HEK293T (cell line): ENCODE data around the gene CR1.

Experiments
- ARNT ChIP-seq: fragments of 450-650 bp; IDR thresholded peaks from 2 replicates; pipeline ENCODE4 v1.6.1; 2017; ENCODE audit warnings: mild to moderate bottlenecking
- BHLHE40 ChIP-seq: fragments of 450-650 bp; IDR thresholded peaks from 2 replicates; pipeline ENCODE4 v1.6.1; 2016; ENCODE audit warnings: mild to moderate bottlenecking, moderate library complexity, borderline replicate concordance
- ELF4 ChIP-seq: fragments of 450-650 bp; IDR thresholded peaks from 2 replicates; pipeline ENCODE4 v1.6.1; 2017; ENCODE audit warnings: antibody characterized with exemption
- FOXA1 ChIP-seq: fragments of 450-650 bp; IDR thresholded peaks from 2 replicates; pipeline ENCODE4 v1.6.1; 2016; ENCODE audit warnings: mild to moderate bottlenecking
- L3MBTL2 ChIP-seq: fragments of 450-650 bp; conservative IDR thresholded peaks from 2 replicates; pipeline ENCODE4 v1.6.1; 2016; ENCODE audit warnings: mild to moderate bottlenecking
- NFRKB ChIP-seq: fragments of 450-650 bp; IDR thresholded peaks from 2 replicates; pipeline ENCODE4 v1.6.1; 2016; ENCODE audit warnings: mild to moderate bottlenecking, moderate library complexity
- PKNOX1 ChIP-seq: fragments of 450-650 bp; IDR thresholded peaks from 2 replicates; pipeline ENCODE4 v1.6.1; 2016
- SUZ12 ChIP-seq: fragments of 450-650 bp; IDR thresholded peaks from 2 replicates; pipeline ENCODE4 v1.6.1; 2016; ENCODE audit warnings: mild to moderate bottlenecking
- TARDBP ChIP-seq: fragments of 450-650 bp; IDR thresholded peaks from 2 replicates; pipeline ENCODE4 v1.6.1; 2016

- TF ChIP-seq SUZ12 (no peak), NFRKB (no peak), BHLHE40 (no peak), PKNOX1 (no peak), TARDBP (no peak), L3MBTL2 (no peak), ARNT (no peak), ELF4 (no peak), FOXA1 (no peak)
These were observed 170.4 kb downstream of the CR1 start for GRCh38 chr1:207666342-207666741.
